Stimulated activated CD4-positive, alpha-beta T cell treated with anti-CD3 and anti-CD28 coated beads, TNF-alpha, amount 100 ng/mL, for 1 hour (primary cell): ENCODE results near the gene APEH.

Source experiments
- DNase-seq, 3 donors: peaks; one replicate each; pipeline ENCODE4 v3.0.0-alpha.2; 2020; ENCODE audit warnings: low read depth in 3 of 3, low spot score in 1 of 3

The APEH gene

DNA sequence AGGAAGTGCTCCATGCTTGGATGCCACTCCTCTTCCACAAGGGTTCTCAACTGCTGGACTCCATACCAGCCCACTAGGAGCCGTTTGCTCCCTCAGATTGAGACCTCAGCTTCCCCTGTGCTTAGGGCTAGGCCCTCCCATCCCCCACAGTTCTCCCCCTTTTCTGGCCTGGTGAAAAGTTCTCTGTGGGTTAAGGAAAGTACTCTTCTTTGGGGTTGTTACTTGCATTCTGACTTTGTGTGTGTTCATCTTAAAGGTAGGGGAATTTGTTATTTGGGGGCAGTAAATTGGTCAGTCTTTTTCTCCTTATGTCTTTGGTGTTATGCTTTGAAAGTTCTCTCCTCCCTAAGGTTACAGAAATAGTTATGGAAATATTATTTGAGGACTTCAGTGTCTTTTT, 24.0 kb upstream of the APEH start:
- DNase-seq = no peak

DNA sequence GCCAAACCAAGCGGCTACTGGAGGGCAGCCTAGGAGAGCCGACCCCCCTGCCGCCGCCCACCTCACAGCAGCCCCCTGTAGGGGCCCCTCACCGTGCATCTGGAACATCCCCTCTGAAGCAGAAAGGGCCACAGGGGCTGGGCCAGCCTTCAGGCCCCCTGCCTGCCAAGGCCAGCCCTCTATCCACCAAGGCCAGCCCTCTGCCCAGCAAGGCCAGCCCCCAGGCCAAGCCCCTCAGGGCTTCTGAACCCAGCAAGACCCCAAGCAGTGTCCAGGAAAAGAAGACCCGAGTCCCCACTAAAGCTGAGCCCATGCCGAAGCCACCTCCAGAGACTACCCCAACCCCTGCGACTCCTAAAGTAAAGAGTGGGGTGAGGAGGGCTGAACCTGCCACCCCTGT, 23.5 kb upstream of the APEH start:
- DNase-seq = no peak

DNA sequence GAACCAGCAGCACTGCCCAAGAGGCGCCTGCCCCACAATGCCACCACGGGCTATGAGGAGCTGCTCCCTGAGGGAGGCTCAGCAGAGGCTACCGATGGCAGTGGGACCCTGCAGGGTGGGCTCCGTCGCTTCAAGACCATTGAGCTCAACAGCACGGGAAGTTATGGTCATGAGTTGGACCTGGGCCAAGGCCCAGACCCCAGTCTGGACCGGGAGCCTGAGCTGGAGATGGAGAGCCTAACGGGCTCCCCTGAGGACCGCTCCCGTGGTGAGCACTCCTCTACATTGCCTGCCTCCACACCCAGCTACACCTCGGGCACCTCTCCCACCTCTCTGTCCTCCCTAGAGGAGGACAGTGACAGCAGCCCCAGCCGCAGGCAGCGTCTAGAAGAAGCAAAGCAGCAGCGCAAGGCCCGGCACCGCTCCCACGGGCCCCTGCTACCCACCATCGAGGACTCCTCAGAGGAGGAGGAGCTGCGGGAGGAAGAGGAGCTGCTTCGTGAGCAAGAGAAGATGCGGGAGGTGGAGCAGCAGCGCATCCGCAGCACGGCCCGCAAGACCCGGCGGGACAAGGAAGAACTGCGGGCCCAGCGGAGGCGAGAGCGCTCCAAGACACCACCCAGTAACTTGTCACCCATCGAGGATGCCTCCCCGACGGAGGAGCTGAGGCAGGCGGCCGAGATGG, 21.8 kb upstream of the APEH start:
- no peak for DNase-seq

DNA sequence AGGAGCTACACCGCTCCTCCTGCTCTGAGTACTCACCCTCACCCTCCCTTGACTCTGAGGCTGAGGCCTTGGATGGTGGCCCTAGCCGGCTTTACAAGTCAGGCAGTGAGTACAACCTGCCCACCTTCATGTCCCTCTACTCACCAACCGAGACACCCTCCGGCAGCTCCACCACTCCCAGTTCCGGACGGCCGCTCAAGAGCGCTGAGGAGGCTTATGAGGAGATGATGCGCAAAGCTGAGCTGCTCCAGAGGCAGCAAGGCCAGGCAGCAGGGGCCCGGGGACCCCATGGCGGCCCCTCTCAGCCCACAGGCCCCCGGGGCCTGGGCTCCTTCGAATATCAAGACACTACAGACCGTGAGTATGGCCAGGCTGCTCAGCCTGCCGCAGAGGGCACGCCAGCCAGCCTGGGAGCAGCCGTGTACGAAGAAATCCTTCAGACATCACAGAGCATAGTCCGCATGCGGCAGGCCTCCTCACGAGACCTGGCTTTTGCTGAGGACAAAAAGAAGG, 21.2 kb upstream of the APEH start:
- no peak for DNase-seq

DNA sequence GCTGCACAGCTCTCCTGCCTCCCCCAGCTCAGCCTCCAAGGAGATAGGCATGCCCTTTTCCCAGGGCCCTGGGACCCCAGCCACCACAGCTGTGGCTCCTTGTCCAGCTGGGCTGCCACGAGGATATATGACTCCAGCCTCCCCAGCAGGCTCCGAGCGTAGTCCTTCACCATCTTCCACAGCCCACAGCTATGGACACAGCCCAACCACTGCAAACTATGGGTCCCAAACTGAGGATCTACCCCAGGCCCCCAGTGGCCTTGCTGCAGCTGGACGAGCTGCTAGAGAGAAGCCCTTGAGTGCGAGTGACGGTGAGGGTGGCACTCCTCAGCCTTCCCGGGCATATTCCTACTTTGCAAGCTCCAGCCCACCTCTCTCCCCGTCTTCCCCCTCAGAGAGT, 20.5 kb upstream of the APEH start:
- DNase-seq = no peak

DNA sequence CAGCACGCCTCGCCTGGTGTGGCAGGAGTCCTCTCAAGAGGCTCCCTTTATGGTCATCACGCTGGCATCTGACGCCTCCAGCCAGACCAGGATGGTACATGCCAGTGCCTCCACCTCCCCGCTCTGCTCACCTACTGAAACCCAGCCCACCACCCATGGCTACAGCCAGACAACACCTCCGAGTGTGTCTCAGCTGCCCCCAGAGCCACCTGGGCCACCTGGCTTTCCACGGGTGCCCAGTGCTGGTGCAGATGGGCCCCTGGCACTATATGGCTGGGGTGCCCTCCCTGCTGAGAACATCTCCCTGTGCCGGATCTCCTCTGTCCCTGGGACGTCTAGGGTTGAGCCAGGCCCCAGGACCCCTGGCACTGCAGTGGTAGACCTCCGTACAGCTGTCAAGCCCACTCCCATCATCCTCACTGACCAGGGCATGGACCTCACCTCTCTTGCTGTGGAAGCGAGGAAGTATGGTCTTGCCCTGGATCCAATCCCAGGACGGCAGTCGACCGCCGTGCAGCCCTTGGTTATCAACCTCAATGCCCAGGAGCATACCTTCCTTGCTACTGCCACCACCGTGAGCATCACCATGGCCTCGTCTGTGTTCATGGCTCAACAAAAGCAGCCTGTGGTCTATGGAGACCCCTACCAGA, 19.9 kb upstream of the APEH start:
- DNase-seq = no peak

DNA sequence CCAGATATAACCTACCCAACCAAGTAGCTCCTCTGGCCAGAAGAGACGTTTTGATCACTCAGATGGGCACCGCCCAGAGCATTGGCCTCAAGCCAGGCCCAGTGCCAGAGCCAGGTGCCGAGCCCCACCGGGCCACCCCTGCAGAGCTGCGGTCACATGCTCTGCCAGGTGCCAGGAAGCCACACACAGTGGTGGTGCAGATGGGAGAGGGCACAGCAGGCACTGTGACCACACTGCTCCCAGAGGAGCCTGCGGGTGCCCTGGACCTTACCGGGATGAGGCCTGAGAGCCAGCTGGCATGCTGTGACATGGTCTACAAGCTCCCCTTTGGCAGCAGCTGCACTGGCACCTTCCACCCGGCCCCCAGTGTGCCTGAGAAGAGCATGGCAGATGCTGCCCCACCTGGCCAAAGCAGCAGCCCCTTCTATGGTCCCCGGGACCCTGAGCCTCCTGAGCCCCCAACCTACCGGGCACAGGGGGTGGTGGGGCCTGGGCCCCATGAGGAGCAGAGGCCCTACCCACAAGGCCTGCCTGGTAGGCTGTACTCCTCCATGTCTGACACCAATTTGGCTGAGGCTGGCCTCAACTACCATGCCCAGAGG, 19.1 kb upstream of the APEH start:
- no peak for DNase-seq

DNA sequence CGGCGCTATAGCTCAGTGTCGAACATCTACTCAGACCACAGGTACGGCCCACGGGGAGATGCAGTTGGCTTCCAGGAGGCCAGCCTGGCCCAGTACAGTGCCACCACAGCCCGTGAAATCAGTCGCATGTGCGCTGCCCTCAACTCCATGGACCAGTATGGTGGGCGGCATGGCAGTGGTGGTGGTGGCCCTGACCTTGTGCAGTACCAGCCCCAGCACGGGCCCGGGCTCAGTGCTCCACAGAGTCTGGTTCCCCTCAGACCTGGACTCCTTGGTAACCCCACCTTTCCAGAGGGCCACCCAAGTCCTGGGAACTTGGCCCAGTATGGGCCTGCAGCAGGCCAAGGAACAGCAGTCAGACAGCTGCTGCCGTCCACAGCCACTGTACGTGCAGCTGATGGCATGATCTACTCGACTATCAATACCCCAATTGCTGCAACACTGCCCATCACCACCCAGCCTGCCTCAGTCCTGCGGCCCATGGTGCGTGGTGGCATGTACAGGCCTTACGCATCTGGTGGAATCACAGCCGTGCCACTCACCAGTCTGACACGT, 18.3 kb upstream of the APEH start:
- no peak for DNase-seq

DNA sequence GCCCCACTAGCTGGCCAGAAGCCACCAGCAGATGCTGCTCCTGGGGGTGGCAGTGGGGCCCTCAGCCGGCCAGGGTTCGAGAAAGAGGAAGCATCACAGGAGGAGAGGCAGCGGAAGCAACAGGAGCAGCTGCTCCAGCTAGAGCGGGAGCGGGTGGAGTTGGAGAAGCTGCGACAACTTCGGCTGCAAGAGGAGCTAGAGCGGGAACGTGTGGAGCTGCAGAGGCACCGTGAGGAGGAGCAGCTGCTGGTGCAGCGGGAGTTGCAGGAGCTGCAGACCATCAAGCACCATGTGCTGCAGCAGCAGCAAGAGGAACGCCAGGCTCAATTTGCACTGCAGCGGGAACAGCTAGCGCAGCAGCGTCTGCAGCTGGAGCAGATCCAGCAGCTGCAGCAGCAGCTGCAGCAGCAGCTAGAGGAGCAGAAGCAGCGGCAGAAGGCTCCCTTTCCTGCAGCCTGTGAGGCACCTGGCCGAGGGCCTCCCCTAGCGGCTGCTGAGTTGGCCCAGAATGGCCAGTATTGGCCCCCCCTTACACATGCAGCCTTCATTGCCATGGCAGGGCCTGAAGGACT, 17.5 kb upstream of the APEH start:
- DNase-seq = no peak

DNA sequence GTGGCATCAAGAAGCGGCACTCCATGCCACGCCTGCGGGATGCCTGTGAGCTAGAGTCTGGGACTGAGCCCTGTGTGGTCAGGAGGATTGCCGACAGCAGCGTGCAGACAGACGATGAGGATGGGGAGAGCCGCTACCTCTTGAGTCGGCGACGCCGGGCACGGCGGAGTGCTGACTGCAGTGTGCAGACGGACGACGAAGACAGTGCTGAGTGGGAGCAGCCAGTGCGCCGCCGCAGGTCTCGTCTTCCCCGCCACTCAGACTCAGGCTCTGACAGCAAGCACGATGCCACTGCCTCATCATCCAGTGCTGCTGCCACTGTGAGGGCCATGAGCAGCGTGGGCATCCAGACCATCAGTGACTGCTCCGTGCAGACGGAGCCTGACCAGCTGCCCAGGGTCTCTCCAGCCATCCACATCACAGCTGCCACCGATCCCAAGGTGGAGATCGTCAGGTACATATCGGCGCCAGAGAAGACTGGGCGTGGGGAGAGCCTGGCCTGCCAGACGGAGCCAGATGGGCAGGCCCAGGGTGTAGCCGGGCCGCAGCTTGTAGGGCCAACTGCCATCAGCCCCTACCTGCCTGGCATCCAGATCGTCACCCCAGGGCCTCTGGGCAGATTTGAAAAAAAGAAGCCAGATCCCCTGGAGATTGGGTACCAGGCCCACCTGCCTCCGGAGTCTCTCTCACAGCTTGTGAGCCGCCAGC, 16.8 kb upstream of the APEH start:
- no peak for DNase-seq

DNA sequence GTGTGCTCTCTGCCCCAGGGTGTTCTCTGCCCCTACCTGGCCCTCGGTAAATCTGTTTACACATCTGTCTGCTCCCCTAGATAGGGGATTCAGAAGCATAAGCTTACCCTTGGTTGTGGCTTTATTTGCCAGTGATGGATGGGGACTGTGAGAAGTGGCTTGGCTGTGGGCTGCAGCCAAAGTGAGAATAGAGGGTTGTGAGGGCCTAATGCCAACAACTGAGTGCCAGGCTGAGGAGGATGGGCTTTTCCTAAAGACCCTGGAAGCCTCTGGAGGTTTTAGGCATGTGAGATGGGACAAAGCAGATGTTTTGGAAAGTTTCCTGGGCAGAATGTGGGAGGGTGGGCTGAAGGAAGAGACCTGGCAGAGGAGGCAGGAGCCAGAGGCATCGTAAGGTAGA, 15.4 kb upstream of the APEH start:
- no peak for DNase-seq

DNA sequence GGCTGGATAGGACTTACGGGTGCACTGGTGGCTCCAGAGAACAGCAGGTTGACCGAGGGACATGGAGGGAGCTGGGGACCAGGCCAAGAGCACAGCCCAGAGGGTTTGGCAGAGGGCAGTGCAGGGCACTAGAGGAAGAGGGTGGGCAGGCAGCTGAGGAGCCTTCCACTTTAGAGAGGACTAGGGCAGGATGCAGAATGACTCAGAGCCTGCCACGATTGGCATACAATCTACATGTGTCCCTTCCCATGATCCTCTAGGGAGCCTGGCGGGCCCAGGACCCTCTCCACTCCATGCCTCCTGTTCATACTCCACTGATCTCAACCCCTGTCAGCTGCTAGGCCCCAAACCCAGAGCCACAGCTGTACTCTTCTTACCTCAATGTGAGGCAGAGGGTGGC, 14.4 kb upstream of the APEH start:
- DNase-seq = no peak

DNA sequence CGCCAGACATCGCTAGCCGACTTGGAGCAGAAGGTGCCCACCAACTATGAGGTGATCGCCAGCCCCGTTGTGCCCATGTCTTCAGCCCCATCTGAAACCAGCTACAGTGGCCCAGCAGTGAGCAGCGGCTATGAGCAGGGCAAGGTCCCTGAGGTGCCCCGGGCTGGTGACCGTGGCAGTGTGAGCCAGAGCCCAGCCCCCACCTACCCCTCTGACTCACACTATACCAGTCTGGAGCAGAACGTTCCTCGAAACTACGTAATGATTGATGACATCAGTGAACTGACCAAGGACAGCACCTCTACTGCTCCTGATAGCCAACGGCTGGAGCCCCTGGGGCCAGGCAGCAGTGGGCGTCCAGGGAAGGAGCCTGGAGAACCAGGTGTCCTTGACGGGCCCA, 12.9 kb upstream of the APEH start:
- no peak for DNase-seq

DNA sequence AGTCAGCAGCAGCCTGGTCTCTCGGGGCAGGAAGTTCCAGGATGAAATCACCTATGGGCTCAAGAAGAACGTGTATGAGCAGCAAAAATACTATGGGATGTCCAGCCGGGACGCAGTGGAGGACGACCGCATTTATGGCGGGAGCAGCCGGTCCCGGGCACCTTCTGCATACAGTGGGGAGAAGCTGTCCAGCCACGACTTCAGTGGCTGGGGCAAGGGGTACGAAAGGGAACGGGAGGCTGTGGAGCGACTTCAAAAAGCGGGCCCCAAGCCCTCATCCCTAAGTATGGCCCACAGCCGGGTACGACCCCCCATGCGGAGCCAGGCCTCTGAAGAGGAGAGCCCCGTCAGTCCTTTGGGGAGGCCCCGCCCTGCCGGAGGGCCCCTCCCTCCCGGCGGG, 12.1 kb upstream of the APEH start:
- DNase-seq = no peak

DNA sequence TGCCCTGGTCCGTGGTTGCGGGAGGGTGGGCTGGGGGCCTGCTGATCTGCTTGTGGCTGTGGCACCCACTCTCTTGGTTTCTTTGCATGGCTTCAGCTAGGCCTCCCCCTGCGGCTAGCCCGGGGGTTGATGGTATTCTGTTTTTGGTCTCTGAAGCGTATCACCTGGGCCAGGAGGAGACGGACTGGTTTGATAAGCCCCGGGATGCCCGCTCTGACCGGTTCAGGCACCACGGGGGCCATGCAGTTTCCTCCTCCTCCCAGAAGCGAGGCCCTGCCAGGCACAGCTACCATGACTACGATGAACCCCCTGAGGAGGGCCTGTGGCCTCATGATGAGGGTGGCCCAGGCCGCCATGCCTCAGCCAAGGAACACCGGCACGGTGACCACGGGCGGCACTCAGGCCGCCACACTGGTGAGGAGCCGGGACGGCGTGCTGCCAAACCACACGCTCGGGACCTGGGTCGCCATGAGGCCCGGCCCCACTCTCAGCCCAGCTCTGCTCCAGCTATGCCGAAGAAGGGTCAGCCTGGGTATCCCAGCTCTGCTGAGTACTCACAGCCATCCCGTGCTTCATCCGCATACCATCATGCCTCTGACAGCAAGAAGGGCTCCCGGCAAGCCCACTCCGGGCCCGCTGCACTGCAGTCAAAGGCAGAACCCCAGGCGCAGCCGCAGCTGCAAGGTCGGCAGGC, 11.3 kb upstream of the APEH start:
- DNase-seq = no peak

DNA sequence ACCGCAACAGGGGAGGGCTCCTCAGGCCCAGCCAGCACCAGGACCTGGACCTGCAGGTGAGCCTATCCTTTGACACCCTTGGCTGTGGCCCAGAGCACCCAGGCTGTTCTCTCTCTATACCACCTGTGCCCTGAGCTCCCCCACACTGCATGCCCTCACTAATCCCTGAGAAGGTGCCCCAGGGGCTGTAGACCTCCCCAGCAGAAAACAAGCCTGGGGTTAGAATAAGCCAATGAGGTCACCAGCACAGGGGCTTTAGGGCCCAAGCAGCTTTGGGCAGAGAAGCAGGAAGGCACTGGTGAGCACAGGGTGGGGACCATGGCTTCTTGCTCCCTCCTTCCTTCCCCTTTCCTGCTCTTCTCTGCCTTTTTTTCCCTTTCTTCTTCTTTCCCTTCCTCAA, 10.3 kb upstream of the APEH start:
- DNase-seq = no peak

DNA sequence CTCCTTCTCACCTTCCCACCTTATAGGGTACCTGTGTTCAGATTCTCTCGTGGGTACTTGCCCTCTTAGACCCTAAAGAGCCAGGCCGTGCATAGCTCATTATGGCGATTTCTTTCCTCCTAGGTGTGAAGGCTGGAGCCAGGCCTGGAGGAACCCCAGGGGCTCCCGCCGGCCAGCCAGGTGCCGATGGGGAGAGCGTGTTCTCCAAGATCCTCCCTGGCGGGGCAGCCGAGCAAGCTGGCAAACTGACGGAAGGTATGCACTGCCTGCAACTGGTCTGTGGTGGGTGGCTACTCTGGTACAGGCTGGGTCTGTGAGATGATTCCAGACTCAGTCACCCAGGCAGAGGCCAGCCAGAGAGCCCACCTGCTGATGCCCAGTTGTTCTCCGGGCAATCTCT, 9.9 kb upstream of the APEH start:
- no peak for DNase-seq

DNA sequence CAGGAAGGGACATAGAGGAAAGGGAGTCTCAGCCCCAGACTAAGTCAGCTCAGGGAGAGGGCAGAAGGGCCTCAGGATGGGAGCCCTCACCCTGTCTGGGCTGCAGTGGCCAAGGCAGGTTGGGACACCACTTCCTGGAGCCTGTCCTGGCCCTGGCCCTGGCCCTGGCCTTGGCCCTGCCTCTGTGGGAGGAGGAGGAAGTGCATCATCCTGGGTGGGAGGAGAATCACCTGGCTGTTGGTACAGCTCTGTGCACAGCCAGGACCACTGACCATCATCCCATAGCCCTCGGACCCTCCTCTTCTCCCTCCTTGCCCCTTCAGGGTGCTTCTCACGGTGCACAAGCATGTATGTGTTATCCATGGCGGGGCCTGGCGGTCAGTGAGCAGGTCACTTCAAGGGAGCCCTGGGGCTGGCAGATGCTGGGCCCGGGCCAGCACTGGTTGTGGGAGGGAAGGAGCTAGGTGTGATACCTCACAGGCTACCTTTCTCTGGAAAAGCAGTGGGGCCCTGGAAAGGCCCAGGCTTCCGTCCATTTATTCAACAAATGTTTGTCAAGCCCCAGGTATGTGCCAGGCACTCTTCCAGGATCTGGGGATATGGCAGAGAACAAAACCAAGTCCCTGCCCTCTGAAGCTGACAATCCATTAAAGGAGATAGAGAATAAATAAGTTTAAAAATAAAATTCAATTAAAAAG, 8.2 kb upstream of the APEH start:
- no peak for DNase-seq

DNA sequence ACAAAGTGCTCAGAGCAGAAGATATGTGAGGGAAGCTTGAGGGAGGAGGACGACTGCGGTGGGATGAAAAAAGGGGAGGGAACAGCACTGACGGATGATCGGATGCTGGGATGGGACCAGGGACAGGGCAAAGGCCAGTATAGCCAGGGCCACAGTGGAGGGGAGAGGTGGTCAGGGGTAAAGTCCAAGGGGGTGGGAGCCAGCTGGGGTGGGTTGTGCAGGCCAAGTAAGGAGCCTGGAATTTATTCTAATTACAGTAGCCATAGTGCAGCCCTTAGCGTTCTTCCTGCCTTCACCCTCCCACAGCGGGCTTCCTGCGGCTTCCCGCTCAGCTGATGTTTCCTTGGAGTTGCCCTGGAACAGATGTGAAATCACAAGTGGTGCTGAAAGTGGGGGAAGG, 7.6 kb upstream of the APEH start:
- DNase-seq = no peak

DNA sequence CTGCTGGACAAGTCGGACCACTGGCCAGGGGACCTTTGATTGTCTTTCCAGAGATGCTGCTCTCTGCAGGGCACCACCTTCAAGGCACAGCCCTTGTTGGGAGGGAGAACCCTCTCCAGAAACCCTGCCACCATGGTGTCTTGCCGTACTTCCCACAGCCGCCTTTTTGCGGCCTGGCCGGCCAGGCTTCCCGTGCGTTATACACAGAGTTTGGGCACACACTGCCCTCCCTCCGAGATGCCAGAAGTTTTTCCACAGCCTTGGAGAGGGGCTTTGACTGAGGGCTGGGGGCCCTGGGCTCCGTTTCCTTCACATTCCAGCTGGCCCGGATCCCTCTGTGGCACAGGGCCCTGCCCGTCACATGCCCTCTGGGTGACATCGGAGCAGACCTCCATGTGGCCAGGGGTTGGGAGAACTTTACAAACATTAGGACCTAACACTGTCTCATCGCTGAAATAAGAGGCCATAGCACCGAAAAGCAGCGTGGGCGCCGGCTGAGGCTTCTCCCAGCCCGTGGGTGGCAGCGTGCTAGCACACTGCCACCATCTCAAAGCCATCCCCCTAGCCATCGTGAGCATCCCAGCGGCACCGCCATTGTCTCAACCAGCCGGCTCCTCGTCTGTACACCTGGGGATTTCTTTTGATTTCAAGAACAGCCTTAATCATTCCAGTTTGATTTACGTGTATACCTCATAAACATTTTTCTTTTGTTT, 6.3 kb upstream of the APEH start:
- DNase-seq = no peak
